D721Med (cell line): Measurements from ENCODE around the gene MFAP3L.

Source experiments
- DNase-seq: peaks from one replicate; pipeline ENCODE4 v3.0.0; 2011; ENCODE audit warnings: low spot score; ENCODE audit not compliant: insufficient read length
- FAIRE-seq: peaks from 2 replicates; lab custom pipeline; 2011; peaks lifted over from hg19 to GRCh38; lab: Jason Lieb, UNC
- TF ChIP-seq, protein P1 (sequence below): IDR thresholded peaks from 2 replicates; pipeline ENCODE4 v1.5.1; 2012; ENCODE audit warnings: mild to moderate bottlenecking, control low read depth; ENCODE audit not compliant: insufficient read depth; ENCODE audit errors: missing control alignments

The MFAP3L gene

DNA sequence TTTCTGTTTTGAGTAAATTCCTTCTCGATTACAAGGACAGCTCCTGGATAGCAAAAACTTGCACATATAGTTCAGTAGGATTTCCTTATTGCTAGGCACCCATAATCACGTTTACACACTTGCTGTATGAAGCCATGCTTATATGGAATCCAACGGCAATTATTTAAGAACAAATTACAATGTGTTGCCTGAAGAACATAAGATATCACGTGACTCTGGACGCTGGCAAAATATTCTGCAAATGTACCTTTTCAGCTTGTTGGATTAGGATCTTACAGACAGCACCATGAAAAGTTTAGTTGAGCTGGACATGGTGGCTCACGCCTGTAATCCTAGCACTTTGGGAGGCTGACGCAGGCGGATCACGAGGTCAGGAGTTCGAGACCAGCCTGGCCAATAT, 17.4 kb downstream of the MFAP3L start:
- FAIRE-seq = no peak
- no peak for DNase-seq
- TF ChIP-seq, protein P1, sequence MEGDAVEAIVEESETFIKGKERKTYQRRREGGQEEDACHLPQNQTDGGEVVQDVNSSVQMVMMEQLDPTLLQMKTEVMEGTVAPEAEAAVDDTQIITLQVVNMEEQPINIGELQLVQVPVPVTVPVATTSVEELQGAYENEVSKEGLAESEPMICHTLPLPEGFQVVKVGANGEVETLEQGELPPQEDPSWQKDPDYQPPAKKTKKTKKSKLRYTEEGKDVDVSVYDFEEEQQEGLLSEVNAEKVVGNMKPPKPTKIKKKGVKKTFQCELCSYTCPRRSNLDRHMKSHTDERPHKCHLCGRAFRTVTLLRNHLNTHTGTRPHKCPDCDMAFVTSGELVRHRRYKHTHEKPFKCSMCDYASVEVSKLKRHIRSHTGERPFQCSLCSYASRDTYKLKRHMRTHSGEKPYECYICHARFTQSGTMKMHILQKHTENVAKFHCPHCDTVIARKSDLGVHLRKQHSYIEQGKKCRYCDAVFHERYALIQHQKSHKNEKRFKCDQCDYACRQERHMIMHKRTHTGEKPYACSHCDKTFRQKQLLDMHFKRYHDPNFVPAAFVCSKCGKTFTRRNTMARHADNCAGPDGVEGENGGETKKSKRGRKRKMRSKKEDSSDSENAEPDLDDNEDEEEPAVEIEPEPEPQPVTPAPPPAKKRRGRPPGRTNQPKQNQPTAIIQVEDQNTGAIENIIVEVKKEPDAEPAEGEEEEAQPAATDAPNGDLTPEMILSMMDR = no peak

DNA sequence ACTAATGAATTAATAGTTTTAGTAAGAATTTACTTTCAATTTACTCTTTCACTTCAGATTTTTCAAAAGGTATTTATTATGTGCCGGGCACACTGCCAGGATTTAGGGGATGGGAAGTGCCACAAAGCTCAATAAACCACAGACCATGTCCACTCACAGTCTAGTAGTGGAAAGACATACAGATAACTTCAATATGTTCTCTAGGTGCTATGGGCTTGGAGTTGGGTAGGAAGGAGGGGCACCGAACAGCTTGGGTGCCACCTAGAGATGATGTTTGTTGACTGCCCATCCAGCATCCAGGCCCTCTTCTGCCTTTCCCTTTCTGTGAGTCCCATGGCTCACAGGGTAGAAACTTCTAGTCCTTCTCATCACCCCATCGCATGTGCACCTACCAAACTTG, 17.8 kb downstream of the MFAP3L start:
- TF ChIP-seq, protein P1 = peak; percentile 32
- DNase-seq (no peak), FAIRE-seq (no peak)

- TF ChIP-seq, protein P1 = no peak
- FAIRE-seq (no peak), DNase-seq (no peak)
Observed at GRCh38 chr4:170007113-170007512, 19.1 kb downstream of the MFAP3L start.

DNA sequence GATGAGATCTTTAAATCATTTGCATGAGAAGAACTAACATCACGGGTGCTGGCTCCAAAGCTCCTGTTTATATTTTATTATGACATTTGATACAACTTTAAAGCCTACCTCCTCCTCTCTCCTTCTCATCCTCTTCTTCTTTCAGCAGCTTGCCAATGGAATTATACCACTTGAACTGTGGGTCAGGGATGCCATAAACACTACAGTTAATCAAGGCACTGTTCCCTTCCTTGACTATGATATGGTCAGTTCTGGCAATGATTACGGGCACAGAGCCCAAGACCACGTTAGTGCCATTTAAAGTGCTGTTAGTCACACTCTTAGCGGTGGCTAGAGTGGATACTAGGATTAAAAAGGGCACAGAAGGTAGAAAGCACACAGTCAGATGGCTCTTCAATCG, 20.7 kb downstream of the MFAP3L start:
- DNase-seq (no peak), FAIRE-seq (no peak)
- TF ChIP-seq, protein P1 = no peak

- TF ChIP-seq, protein P1 = no peak
- FAIRE-seq = no peak
- no peak for DNase-seq
Observed at GRCh38 chr4:170004651-170005295, 21.4 kb downstream of the MFAP3L start.

DNA sequence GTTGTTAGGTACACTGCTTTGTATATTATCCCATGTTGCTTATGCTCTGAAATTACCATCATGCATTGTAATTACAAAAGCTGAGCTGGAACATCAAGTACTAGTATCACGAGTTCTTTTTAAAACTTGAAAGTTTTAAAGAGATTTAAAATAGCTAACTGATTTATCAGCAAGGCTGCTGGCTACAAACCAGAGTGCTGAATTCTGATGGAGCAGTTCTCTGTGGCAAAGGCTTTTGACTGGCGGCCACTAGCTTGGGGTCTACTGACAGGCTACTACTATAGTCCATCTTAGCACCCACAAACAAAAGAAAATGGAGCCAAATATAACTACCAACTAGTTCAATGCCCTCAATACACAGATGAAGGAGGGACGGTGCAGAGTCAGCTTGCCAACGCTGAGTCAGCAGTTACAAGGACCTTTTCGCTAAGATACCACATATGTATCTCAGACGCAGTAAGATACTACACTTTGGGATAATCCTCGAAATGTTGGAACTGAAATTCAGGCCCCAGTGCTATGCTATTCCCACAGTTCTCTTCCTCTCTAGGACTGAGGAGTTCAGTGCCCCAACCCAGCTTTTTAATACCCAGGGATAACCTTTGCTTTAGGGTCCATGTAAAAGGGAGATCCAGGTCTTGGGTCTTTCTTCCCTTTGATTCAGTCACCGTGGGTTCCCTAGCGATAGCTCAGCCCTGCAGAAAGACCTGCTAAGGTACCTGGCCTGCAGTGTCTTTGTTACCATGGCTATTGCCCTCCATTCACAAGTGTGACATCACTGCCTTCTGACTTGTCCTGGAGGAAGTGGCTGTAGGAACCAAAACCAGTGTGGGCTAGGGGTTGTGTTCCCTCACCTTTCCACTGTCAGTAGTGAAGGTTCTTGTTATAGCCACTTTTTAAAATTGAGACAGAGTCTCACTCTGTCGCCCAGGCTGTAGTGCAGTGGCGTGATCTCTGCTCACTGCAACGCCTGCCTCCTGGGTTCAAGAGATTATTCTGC, 22.8 kb downstream of the MFAP3L start:
- FAIRE-seq (no peak), DNase-seq (no peak)

More for the DNA sequence above, 22.8 kb downstream of the MFAP3L start:
- TF ChIP-seq, protein P1 = no peak
